Brain pericyte (primary cell): Measurements from ENCODE around the gene DCUN1D1.

Experiments used
- DNase-seq: peaks from one replicate; pipeline ENCODE4 v3.0.0-alpha.2; 2012; ENCODE audit warnings: low read depth, low spot score

The DCUN1D1 gene

DNA sequence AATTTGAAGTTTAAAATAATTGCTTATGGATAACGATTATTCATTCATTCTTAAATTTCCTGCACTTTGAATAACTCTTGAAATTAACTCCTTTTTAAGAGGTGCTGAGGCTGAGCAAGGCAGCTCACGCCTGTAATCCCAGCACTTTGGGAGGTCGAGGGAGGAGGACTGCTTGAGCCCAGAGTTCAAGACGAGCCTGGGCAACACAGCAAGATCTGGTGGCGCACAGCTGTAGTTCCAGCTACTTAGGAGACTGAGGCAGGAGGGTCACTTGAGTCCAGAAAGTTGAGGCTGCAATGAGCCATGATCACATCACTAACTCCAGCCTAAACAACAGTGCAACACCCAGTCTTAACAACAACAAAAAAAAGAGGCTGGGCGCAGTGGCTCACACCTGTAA, 8.0 kb downstream of the DCUN1D1 start:
- DNase-seq = no peak

DNA sequence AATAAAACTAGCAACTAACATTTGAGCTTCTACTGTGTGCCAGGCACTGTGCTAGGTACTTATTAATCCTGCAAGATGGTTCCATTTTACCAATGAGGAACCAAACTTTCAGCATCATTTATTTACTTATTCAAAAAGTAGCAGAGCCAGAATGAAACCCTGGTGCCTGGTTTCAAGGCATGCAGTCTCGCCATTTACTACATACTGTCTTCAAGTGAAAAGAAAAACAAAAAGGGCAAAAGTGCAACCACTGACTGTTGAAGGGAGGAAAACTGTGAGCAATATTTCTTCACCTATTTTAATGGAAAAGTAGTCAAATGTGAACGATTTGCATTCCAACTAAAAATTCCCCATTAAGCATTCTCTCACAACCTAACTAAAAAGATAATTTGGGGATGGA, 8.7 kb downstream of the DCUN1D1 start:
- no peak for DNase-seq

DNA sequence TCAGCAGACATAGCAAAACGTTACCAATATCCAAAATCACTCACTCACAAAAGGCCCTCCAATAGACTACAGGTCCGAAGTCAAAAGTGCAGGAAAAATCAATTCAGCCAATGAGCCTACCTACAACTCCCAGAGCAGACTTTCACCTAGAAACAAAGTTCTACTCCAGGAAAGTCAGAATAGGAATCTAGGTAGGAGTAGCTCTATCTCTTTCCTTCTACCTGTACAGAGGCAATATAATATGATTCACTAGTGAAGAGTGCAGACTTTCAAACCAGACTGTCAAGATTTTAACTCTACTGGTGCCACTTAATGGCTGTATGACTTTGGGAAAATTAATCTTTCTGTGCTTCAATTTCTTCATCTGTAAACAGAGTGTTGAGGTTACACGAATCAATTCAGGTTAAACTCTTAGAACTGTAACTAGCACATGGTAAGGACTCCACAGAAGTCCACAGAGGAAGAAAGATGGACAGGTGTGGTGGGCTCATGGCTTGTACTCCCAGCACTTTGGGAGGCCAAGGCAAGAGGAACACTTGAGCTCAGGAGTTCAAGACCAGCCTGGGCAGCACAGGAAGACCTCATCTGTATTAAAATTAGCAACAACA, 9.4 kb downstream of the DCUN1D1 start:
- DNase-seq = no peak

DNA sequence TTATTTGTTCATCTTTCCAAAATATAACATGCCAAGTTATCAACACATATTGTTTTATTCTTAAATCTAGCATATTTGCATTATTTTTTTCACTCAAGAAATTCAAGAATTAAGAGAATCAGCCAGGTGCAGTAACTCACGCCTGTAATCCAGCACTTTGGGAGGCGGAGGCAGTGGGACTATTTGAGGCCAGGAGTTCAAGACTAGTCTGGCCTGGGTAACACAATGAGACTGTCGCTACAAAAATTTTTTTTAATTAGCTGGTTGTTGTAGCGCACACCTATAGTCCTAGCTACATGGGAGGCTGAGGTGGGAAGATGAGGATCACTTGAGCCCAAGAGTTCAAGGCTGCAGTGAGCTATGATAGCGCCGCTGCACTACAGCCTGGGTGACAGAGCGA, 10.5 kb downstream of the DCUN1D1 start:
- DNase-seq = no peak

DNA sequence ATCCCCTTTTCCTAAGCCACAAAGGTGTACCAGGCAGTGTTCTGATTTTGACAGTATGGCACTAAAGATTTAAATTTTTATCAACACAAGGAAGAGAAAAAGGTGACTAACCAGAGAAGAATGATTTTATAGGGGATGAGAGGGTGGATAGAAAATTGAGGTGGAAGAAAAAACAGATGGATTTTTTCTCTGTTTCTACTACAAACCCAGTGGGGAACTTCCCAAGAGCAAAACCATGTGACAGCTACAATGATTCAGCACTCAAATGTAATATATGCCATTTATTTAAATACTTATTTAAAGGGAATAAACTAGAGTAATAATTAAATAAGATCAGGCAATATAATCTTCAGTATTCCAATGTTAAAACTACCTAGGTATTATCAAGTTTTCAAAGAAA, 11.1 kb downstream of the DCUN1D1 start:
- no peak for DNase-seq

DNA sequence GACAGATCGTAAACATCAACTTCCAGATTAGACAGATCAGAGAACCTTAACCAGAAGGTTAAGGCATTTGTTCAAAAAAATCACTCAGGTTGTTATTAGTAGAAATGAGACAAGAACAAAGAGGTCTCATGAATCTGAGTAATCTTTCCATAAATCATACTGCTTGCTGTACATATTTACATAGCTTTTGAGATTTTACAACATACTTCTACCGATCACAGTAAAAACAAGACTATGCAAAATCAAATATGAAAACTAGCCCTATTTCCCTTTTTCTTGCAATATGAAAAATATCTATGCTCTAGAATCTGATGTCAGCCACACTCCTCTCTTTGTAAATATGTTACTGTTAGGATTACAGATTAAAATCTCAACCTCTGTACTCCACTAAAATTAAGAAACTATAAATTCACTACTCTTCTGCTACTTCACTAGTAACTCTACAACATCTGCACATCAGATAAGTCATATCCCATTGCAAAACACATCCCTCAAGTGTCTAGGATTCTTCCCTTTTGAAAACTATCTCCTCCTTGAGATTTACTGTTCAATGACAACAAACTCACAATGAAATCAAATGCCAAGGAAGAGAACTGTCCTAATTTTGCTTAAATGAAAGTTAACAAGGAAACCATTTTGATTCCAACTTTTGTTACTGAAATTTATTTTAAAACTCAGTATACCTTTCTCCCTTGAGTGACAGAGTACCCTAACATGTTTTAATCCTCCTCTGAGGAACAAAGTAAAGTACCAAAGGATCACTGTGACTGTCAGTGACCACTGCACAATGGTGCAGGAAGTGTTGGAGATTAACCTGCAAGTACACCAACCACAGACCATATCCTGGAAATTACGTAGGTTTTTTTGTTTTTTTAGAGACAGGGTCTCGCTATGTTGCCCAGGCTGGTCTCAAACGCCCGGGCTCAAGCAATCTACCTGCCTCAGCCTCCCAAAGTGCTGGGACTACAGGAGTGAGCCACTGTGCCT, 12.8 kb downstream of the DCUN1D1 start:
- no peak for DNase-seq

DNA sequence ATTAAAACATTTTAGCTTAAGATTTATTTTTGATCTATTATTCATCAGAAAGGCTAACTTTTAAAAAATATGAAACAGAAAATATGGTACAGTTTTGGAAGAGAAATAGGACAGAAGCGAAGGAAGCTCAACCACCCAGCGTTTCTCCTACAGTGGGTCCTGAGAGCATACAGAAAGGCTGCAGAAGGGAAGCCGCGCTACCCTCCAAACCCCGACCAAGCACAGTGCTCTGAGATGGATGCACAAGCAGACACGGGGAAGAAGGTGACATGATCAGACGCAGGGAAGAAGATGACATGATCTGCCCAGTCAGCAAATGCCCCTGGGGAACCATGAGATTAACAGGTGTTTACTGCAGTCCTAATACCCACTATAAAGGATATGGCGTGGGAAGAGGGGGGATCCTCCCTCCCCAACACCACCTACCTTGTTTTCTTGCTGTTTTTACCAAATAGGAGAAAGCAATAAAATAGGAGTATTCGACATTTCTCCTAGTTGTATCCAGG, 14.4 kb downstream of the DCUN1D1 start:
- DNase-seq = no peak

DNA sequence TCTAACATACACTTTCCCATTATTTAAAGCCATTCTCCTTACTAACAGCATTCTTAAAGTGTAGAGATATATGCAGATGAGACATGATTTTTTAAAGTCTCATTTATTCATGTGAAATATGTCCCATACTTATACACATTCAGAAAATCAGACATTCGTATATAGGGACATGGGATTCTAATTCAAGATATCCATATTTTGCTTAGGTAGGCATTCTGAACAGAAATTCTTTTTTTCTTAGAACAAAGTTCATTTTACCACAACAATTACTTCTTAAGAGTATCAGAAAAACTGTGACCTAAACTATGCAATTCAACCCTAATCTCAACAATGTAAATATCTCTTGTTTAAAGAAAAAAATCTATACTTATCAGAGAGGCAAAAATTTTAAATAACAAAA, 16.2 kb downstream of the DCUN1D1 start:
- no peak for DNase-seq

DNA sequence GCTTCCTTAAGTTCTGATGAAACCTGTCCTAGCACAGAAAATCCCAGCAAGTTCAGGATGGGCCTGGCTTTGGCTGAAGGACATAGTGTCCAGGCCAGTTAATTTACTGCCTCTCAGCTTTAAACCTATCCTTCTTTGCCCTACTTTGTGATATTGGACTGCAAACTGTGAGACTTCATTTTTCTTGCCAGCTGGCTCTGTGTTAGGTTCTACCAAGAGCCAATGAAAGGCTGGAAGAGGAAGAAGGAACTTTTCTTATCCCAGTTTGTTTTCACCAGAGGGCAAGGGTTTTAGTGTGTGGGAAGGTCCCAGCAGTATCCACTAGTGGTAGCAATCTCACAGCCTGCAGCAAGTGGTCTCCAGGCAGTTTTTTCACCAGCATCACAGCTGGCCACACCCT, 18.2 kb downstream of the DCUN1D1 start:
- DNase-seq = no peak

DNA sequence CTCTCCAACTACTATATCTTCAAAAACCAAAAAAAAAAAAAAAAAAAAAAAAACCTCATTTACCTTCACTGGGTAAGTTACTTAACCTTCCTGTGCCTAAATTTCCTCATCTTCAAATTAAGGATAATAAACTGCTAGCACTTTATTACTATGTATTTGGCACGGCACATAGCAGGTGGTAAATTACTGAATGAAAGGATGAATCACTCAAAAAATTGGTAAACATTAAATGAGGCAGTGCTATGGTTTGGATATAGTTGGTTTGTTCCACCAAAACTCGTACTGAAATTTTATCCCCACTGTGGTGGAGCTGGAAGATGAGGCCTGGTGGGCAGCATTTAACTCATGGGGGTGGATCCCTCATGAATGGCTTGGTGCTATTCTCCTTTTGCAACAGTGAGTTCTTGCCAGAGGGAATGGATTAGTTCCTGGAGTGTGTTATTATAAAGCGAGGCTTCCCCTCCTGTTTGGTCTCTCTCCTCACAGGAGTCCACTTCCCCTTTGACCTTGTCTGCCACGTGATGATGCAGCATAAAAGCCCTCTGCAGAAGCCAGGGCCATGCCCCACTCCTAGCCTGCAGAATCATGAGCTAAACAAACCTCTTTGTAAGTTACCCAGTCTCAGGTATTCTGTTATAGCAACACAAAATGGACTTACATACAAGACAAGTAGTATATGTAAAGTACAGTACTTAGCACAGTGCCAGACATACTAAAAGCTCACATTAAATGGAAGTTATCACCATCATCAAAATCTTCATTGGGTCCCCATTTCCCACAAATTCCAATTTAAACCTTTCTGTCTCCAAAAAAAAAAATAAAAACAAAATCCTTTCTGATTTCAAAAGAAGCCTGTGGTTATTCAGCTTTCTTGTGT, 20.6 kb downstream of the DCUN1D1 start:
- DNase-seq = peak; percentile 31

DNA sequence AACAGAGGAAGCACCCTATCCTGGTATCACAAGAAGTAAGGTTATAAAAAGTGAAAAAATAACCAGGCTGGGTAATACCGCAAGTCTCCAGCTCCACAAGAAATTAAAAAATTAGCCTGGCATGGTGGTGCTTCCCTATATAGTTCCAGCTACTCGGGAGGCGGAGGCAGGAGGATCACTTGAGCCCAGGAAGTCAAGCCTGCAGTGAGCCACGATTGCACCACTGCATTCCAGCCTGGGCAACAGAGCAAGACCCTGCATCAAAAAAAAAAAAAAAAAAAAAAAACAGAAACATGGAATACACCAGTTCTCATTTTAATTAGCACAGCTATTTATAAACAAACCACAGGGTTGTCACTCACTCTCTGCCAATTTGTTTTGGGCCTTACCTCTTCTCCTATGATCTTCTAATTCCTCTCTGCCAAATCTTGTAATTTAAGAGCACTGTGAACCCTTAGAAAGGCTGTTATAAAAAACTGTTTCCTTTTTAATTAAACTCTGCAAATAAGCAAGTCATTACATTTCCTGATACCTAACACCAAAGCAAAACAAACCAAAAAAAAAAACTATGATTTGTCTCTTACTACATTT, 22.6 kb downstream of the DCUN1D1 start:
- no peak for DNase-seq

DNA sequence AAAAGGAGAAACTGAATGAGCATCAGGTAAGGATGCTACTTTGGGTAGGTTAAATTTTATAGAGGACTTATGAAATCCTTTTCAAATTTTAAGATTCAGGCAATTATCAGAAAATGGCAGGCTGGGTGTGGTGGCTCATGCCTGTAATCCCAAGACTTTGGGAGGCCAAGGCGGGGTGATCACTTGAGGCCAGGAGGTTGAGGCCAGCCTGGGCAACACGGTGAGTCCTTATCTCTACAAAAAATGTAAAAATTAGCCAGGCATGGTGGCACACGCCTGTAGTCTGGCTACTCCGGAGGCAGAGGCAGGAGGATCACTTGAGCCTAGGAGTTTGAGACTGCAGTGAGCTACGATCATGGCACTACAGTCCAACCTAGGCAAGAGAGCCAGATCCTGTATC, 23.1 kb downstream of the DCUN1D1 start:
- no peak for DNase-seq

DNA sequence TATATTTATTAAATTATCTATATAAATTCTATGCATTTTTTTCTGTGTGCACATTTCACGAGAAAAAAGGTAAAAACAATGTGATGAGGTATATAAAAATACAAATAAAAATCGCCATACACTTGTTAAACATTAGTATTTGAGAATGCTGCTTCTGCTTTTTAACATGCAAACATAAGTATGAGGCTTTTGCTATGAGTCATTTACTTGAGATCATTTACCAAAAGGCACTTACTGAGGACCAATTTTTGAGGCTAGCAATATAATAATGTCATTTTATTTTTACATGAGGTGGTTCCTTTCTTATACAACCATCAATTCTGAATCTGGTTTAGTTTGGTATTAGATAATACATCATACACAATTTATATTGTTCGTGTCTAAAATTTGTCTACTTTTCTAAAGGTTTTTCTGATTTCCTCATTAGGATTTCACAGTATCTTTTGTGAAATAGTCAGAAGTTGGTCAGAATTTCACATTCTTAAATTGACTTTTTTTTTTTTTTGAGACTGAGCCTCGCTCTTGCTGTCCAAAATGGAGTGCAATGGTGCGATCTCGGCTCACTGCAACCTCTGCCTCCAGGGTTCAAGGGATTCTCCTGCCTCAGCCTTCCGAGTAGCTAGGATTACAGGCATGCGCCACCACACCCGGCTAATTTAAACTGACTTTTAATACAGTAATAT, 25.6 kb downstream of the DCUN1D1 start:
- DNase-seq = no peak

DNA sequence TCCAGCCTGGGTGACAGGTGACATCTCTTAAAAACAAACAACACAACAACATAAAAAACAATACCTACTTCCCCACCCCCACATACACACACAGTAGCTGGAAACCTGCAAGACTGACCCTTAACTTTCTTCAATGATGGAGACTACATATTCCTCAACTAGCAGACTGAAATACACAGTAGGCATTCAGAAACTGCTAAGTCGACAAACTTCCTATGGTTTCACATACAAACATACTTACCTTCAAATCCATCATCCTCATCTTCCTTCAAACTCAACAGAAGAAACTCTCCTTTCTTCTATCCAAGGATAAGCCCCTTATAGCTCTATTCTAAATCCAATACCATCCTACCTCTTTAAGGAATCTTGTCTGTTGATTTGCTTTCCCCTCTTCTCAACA, 30.6 kb downstream of the DCUN1D1 start:
- no peak for DNase-seq

DNA sequence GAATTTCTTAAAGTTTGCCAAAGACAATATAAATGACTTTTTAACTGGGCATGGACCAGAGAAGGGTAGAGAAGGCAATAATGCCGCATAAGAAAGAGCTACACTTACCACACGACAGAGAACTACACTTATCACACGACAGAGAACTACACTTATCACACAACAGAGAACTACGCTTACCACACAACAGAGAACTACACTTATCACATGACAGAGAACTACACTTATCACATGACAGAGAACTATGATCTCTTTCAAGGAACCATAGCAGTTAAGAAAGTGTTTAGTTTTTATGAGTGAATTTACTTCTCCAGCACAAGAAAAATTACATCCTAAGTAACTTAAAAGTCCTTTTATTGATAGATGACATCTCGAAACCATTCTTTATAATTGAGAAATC, 32.0 kb downstream of the DCUN1D1 start:
- no peak for DNase-seq

DNA sequence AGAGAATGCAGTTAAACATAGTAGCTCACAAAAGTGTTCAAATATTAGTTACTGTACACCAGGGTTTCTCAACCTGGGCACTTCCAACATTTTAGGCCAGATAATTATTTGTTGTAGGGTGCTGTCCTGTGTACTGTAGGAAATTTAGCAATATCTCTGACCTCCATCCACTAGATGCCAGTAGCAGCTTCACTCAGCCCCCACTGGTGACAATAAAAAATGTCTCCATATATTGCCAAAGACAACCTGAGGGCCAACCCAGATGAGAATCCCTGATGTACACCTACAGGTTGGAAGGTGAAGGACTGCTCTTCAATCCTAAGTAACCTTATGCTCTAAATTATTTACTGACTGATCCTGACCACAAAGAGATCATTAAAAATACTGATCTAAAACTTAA, 32.5 kb downstream of the DCUN1D1 start:
- no peak for DNase-seq

DNA sequence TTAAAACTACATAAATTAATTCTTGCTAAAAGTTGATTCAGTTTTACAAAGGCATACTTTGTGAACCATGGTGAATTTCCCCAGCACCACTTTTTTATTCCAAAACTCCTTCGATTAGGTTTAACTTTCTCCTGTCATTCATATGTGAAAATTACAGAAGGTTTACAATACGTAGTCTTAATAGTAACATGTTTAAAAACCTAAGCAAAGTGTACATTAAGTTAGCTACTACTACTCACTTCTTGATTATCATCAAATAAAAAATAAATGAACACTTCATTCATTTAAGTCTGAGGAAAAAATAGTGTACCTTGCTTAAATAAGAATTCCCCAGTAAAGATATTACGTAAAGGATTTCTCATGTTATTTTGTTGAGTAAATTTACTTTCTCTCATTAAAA, 38.6 kb downstream of the DCUN1D1 start:
- no peak for DNase-seq

DNA sequence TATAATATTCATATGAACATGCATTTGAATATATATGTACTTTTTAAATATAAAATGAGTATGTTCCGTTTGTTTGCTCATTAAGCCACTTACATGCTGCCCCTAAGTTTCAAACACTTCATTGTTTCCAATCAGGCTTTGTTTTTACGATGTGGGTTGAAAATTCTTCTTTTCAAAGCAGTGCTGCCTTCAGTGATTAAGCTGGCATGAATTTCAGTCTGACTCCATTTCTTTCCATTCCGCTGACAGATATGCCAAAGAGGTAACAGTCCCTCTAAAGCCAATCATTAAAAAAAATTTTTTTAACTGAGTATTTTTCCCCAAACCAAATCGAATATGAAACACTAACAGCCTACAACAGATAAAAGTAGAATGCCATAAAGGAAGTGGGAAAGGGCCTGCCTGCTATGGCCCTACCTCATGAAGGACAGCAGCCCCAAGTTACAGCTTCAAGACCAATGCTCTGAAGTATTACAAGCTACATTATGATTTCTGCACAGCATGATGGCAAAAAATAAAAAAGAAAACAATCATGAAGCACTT, 40.0 kb downstream of the DCUN1D1 start:
- DNase-seq = no peak

DNA sequence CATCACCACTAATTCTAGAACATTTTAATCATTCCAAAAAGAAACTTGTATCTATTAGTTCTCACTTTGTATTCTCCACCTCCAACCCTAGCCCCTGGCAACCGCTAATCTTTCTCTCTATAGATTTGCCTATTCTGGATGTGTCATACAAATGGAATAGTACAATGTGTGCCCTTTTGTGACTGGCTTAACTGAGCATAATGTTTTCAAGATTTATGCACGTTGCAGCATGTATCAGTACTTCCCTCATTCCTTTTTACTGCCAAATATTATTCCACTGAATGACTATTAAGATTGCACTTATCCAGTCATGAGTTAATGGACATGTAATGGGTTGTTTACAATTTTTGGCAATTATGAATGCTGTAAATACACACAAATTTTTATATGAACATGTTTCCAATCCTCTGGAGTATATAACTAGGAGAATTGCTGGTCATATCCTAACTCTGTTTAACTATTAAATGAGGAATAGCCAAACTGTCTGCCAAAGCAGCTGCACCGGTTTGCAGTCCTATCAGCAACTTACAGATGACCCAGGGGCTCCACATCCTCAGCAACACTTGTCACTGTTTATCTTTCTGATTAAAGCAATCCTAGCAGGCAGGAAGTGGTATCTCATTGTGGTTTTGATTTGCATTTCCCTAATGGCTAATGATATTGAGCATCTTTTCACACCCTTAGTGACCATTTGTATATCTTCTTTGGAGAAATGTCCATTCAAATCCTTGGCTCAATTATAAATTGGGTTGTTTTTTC, 42.9 kb downstream of the DCUN1D1 start:
- no peak for DNase-seq

DNA sequence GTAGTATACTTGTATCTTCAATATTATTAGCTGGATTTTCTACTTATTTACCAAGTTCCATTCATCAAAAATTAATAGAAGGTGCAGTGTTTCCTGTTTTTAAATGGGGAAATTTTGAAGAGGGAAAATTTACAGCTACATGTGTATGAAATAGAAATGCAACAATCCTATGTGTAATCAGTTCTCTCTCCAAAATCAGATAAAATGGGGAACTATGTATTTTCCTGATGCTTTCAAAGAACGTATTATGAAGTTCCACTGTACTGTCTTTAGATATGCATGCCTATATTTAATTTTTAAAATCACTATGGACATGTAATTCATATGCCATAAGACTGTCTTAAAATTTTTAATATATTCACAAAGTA, 43.4 kb downstream of the DCUN1D1 start:
- DNase-seq = no peak
